Measurements from ENCODE around the gene COX15. TPM values are rescaled to one million over a fixed set of nuclear protein-coding genes. Genes with fewer than 3 reads are reported as not detected.
A peak's percentile ranks its signal among the peaks of the same experiment; 100 is the strongest.
"Not testable (repeated sequence)": the region's sequence is repeated elsewhere in the genome, so short reads cannot be mapped to it uniquely, and the experiment has no call there.

COX15 gene
- total RNA-seq, 2 donors from 2014 or later: 36.7 to 43.0 TPM

DNA sequence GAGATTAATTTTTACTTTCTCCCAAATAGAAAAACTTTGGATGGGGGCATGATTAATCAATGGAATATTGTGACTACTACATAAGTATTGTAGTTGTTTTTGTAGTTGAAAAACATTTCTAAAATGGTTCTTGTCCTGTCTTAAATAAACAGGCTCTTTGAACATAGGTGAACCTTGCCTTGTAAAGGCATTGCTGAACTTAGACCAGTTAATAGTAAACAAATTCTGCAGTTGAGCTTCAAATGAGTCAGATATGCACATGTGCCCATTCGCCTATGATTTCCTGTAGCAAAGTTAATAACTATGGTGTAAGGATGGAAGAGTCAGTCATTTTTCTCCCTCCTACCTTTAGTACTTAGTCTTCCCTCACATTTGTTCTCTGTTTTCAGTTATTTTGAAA is 22.7 kb upstream of the COX15 start:
- Mint-ChIP-seq H3K36me3 (ENCODE audit: low read depth) (peaks cover 100% of the 10 kb centered on the region), H3K4me1 (no peaks in the 10 kb centered on the region), H3K27ac (no peak overlapping the region), H3K27me3 (no peaks in the 10 kb centered on the region), H3K9me3 (no peaks in the 10 kb centered on the region), H3K4me3 (no peak overlapping the region)
- no peak for ATAC-seq (replicated peaks)

DNA sequence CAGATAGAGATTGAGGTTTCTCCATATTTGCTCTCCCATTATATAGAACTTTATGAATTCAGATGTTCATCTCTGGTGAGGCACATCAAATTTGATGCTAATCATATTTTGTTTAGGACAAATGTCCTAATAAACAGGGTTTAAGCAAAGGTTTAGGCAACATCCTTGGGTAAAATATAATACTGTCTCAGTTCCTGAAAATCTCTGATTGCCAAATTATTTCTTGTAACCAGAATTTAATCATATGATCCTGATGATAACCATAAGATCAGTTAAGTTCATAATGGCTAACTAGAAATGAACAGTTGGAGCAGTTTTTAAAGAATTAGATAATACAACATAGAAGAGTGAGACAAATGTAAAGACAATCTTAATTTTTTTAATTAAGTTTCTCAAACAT is 18.7 kb upstream of the COX15 start:
- ATAC-seq (replicated peaks): no peak
- H3K4me1 Mint-ChIP-seq: peaks cover 4% of the 10 kb centered on the region
- H3K36me3 Mint-ChIP-seq (ENCODE audit: low read depth): peaks cover 100% of the 10 kb centered on the region
- no peak overlapping the region for H3K4me3 Mint-ChIP-seq
- no peaks in the 10 kb centered on the region for H3K9me3 Mint-ChIP-seq
- no peak overlapping the region for H3K27ac Mint-ChIP-seq
- H3K27me3 Mint-ChIP-seq: no peaks in the 10 kb centered on the region

GRCh38 chr10:99748823-99749451 is 17.0 kb upstream of the COX15 start:
- no peak for ATAC-seq (replicated peaks)
- H3K36me3 Mint-ChIP-seq (ENCODE audit: low read depth): peaks cover 100% of the 10 kb centered on the region
- peaks cover 4% of the 10 kb centered on the region for H3K4me1 Mint-ChIP-seq
- H3K9me3 Mint-ChIP-seq: no peaks in the 10 kb centered on the region
- no peak overlapping the region for H3K4me3 Mint-ChIP-seq
- H3K27me3 Mint-ChIP-seq: no peaks in the 10 kb centered on the region
- no peak overlapping the region for H3K27ac Mint-ChIP-seq

DNA sequence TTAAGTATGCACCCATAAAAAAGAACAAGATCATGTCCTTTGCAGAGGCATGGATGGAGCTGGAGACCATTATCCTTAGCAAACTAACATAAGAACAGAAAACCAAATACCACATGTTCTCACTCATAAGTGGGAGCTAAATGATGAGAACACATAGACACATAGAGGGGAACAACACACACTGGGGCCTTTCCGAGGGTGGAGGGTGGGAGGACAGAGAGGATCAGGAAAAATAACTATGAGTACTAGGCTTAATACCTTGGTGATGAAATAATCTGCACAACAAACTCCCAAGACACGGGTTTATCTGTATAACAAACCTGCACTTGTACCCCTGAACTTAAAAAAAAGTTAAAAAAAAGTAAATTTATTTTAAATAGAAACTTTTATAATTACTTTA is 14.2 kb upstream of the COX15 start:
- Mint-ChIP-seq H3K36me3 (ENCODE audit: low read depth) (peaks cover 100% of the 10 kb centered on the region), H3K4me1 (peaks cover 20% of the 10 kb centered on the region)
- H3K27ac Mint-ChIP-seq; H3K27me3 Mint-ChIP-seq; ATAC-seq (replicated peaks); H3K9me3 Mint-ChIP-seq; H3K4me3 Mint-ChIP-seq: not testable (repeated sequence)

DNA sequence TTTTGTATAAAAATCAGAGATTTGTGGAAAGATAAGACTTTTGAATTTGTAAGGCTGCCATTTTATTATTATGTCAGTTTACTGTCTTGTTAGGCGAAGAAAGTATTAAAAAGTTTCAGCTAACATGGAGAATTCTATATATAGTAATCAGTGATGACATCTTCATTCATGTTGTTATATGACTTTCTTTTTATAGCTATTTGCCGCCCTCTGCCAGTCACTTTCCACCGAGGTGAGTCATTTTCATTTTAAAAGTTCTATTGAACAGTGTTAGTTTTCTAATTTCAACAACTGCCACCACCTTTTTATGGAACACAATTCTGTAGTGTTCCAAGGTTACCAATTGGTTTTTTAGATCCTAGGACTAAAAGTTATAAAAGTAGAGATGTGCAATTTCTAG is 11.9 kb upstream of the COX15 start:
- Mint-ChIP-seq H3K4me1 (peaks cover 20% of the 10 kb centered on the region), H3K27me3 (no peaks in the 10 kb centered on the region), H3K27ac (no peak overlapping the region), H3K4me3 (no peak overlapping the region), H3K9me3 (peaks cover 3% of the 10 kb centered on the region), H3K36me3 (ENCODE audit: low read depth) (peaks cover 100% of the 10 kb centered on the region)
- no peak for ATAC-seq (replicated peaks)

- Mint-ChIP-seq H3K27ac (no peak overlapping the region), H3K4me3 (no peak overlapping the region), H3K4me1 (peaks cover 16% of the 10 kb centered on the region), H3K36me3 (ENCODE audit: low read depth) (peaks cover 100% of the 10 kb centered on the region), H3K27me3 (no peaks in the 10 kb centered on the region), H3K9me3 (peaks cover 3% of the 10 kb centered on the region)
- no peak for ATAC-seq (replicated peaks)
Observed at GRCh38 chr10:99742701-99743100, 10.8 kb upstream of the COX15 start.

- no peak for ATAC-seq (replicated peaks)
- H3K9me3 Mint-ChIP-seq: peaks cover 3% of the 10 kb centered on the region
- no peaks in the 10 kb centered on the region for H3K27me3 Mint-ChIP-seq
- no peak overlapping the region for H3K4me3 Mint-ChIP-seq
- H3K27ac Mint-ChIP-seq: no peak overlapping the region
- H3K36me3 Mint-ChIP-seq (ENCODE audit: low read depth): peaks cover 100% of the 10 kb centered on the region
- peaks cover 16% of the 10 kb centered on the region for H3K4me1 Mint-ChIP-seq
Observed at GRCh38 chr10:99742254-99742653, 10.3 kb upstream of the COX15 start.

- Mint-ChIP-seq H3K27ac (peak overlapping the region; percentile 53), H3K27me3 (no peaks in the 10 kb centered on the region), H3K4me1 (peaks cover 16% of the 10 kb centered on the region), H3K9me3 (peaks cover 3% of the 10 kb centered on the region), H3K4me3 (no peak overlapping the region), H3K36me3 (ENCODE audit: low read depth) (peaks cover 100% of the 10 kb centered on the region)
- ATAC-seq (replicated peaks): no peak
Observed at GRCh38 chr10:99740933-99741559, 9.1 kb upstream of the COX15 start.

DNA sequence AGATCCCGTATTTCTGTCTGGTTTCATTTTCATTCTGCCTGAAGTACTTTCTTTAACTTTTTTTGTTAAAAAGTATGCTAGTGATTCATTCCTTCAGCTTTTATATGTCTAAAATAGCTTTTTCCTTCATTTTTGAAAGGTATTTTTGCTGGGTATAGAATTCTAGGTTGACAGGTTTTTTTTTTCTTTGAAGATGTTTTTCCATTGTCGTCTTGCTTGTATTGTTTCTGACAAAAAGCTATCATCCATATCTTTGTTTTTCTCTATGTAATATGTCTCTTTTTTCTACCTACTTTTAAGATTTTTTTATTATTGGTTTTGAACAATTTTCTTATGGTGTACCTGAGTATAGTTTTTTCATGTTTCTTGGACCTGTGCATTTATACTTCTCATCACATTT is 8.3 kb upstream of the COX15 start:
- H3K36me3 Mint-ChIP-seq (ENCODE audit: low read depth): peaks cover 100% of the 10 kb centered on the region
- no peak overlapping the region for H3K4me3 Mint-ChIP-seq
- no peak for ATAC-seq (replicated peaks)
- H3K27ac Mint-ChIP-seq: no peak overlapping the region
- no peaks in the 10 kb centered on the region for H3K27me3 Mint-ChIP-seq
- peaks cover 3% of the 10 kb centered on the region for H3K9me3 Mint-ChIP-seq
- peaks cover 16% of the 10 kb centered on the region for H3K4me1 Mint-ChIP-seq

DNA sequence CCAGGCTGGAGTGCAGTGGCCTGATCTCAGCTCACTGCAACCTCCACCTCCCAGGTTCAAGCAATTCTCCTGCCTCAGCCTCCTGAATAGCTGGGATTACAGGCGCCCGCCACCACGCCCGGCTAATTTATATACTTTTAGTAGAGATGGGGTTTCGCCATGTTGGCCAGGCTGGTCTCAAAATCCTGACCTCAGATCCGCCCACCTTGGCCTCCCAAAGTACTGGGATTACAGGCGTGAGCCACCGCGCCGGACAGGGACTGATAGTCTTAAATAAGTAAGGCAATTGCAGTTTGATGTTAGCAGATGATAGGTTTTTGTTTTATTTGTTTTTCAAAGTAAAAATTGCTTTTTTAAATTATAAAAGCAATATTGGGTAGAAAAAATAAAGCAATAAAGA is 2.2 kb upstream of the COX15 start:
- H3K27me3 Mint-ChIP-seq; ATAC-seq (replicated peaks); H3K9me3 Mint-ChIP-seq; H3K27ac Mint-ChIP-seq: not testable (repeated sequence)
- peaks cover 67% of the 10 kb centered on the region for H3K36me3 Mint-ChIP-seq (ENCODE audit: low read depth)
- peaks cover 20% of the 10 kb centered on the region for H3K4me1 Mint-ChIP-seq
- peak overlapping the region; percentile 100 for H3K4me3 Mint-ChIP-seq

GRCh38 chr10:99733366-99733765 is 1.4 kb upstream of the COX15 start:
- no peak overlapping the region for H3K27ac Mint-ChIP-seq
- H3K27me3 Mint-ChIP-seq: no peaks in the 10 kb centered on the region
- no peak for ATAC-seq (replicated peaks)
- peaks cover 67% of the 10 kb centered on the region for H3K36me3 Mint-ChIP-seq (ENCODE audit: low read depth)
- peak overlapping the region; percentile 100 for H3K4me3 Mint-ChIP-seq
- H3K9me3 Mint-ChIP-seq: no peaks in the 10 kb centered on the region
- peaks cover 20% of the 10 kb centered on the region for H3K4me1 Mint-ChIP-seq

DNA sequence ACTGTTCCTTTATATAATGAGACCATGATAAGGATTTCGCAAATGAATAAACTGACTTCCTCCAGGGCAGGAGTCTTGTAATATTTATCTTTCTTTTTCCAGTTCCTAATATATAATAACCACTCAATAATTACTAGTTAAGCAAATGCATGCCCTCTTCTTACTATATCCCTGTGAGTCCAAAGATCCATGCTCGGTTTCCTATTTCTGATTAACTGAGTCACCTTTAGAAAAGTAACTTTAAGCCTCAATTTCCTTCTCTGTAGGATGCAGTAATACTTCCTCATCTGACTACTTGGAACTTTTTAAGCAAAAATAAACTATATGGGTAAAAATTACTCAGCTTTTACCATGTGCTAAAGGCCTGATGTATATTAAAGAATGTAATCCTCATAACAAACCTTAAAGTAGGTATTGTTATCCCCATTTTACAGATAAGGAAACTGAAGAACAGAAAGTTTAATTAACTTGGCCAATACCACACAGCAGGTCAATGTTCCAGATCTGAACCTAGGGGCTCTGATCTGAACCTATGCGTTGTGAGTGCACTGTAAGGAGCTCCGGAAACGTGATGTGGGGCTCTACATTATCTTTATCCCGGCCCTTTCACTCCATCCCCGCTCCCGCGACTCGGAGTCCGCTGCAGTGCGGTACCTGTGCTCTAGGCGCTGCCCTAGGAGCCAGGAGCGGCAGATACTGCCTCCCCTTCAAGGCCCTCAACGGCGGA is 458 bp downstream of the COX15 start:
- H3K4me3 Mint-ChIP-seq: peak overlapping the region; percentile 100
- peak overlapping the region; percentile 99 for H3K27ac Mint-ChIP-seq
- no peaks in the 10 kb centered on the region for H3K9me3 Mint-ChIP-seq
- H3K27me3 Mint-ChIP-seq: no peaks in the 10 kb centered on the region
- H3K36me3 Mint-ChIP-seq (ENCODE audit: low read depth): peaks cover 67% of the 10 kb centered on the region
- peaks cover 20% of the 10 kb centered on the region for H3K4me1 Mint-ChIP-seq
- ATAC-seq (replicated peaks): no peak

GRCh38 chr10:99730026-99730425 is 1.9 kb downstream of the COX15 start:
- peaks cover 67% of the 10 kb centered on the region for H3K36me3 Mint-ChIP-seq (ENCODE audit: low read depth)
- no peak overlapping the region for H3K27ac Mint-ChIP-seq
- no peak for ATAC-seq (replicated peaks)
- H3K27me3 Mint-ChIP-seq: no peaks in the 10 kb centered on the region
- no peak overlapping the region for H3K4me3 Mint-ChIP-seq
- no peaks in the 10 kb centered on the region for H3K9me3 Mint-ChIP-seq
- peaks cover 20% of the 10 kb centered on the region for H3K4me1 Mint-ChIP-seq

DNA sequence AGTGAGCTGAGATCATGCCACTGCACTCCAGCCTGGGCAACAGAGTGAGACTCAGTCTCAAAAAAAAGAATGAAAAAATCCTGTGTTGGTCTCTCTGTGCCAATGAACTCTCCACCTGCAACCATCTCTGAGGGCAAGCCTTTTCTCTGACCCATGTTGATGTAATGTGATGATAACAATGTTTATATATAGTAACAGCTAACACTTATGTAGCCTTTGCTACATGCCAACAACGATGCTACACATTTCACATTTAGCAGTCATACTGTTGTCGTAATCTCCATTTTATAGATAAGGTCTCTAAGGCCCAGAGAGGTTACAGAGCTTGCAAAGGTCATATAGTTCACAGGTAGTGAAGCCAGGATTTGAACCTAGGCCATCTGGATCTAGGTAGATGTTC is 11.5 kb downstream of the COX15 start:
- no peak overlapping the region for H3K4me3 Mint-ChIP-seq
- ATAC-seq (replicated peaks): no peak
- no peaks in the 10 kb centered on the region for H3K9me3 Mint-ChIP-seq
- no peaks in the 10 kb centered on the region for H3K4me1 Mint-ChIP-seq
- no peak overlapping the region for H3K27ac Mint-ChIP-seq
- H3K36me3 Mint-ChIP-seq (ENCODE audit: low read depth): peaks cover 99% of the 10 kb centered on the region
- H3K27me3 Mint-ChIP-seq: no peaks in the 10 kb centered on the region

- Mint-ChIP-seq H3K27me3 (no peaks in the 10 kb centered on the region), H3K36me3 (ENCODE audit: low read depth) (peaks cover 99% of the 10 kb centered on the region), H3K27ac (no peak overlapping the region), H3K4me1 (peaks cover 8% of the 10 kb centered on the region), H3K4me3 (no peak overlapping the region), H3K9me3 (no peaks in the 10 kb centered on the region)
- no peak for ATAC-seq (replicated peaks)
Observed at GRCh38 chr10:99714446-99714845, 17.5 kb downstream of the COX15 start.

Data from activated T-helper 17 cell treated with anti-CD3 and anti-CD28 coated beads, Interleukin-2, amount 50 U/mL, for 72 hours (primary cell).